ENCODE data around the gene PPP3CB.

Gene PPP3CB

GRCh38 chr10:73485320-73485719 is 10.5 kb downstream of the PPP3CB start:
- DNase-seq (ENCODE audit: low read depth in 2 of 2, low spot score in 1 of 2) = no peak

DNA sequence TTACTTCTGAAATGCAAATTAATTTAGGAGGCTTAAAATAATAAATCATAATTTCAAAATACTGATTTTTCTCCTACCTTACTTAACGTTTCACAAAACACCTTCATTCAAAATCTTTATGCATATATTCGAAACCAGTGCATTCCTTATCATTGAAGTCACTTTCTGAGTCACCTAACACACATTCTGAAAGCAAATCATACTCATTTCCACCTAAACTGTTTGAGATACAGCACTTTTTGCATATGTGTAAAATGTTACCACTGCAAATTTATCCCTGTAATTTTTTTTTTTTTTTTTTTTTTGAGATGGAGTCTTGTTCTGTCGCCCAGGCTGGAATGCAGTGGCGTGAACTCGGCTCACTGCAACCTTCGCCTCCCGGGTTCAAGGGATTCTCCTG is 15.7 kb downstream of the PPP3CB start:
- no peak for DNase-seq (ENCODE audit: low read depth in 2 of 2, low spot score in 1 of 2)

DNA sequence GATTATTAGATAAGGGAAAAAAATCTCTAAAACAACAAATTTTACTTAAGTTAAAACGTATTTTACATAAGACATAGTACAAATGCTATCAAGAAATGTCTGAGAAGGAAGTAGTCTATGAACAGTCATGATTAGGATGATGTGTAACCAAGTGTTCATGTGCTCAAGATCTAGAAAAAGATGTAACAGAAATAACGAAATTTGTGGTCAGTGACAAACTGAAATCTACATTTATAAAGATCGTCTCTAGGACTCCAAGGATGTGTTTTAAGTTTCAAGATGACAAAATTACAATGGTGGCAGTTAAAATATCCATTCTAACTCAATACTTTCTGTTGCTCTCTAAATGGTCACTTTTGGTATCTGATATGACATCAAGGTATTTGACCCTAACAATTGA is 17.2 kb downstream of the PPP3CB start:
- no peak for DNase-seq (ENCODE audit: low read depth in 2 of 2, low spot score in 1 of 2)

- no peak for DNase-seq (ENCODE audit: low read depth in 2 of 2, low spot score in 1 of 2)
These were observed 24.6 kb downstream of the PPP3CB start for GRCh38 chr10:73471226-73471625.

DNA sequence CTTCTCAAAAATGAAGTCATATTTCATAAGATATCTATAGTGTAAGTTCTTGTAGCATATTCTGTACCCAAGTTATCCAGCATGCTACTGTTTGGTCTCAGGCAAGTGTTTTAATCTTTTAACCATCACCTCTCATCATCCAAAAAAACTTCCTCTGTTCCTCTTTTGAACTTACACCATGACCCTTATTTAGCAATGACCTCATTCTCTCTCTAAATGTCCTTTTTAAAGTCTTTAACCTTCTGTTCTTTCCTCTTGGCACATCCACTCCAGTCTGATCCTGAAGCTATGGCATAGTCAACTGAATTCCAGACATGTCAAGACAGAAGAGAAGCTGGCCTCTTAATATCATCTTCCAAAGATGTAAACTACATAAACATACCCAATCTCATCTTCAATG is 26.2 kb downstream of the PPP3CB start:
- no peak for DNase-seq (ENCODE audit: low read depth in 2 of 2, low spot score in 1 of 2)

GRCh38 chr10:73467206-73467605 is 28.6 kb downstream of the PPP3CB start:
- DNase-seq (ENCODE audit: low read depth in 2 of 2, low spot score in 1 of 2) = no peak

DNA sequence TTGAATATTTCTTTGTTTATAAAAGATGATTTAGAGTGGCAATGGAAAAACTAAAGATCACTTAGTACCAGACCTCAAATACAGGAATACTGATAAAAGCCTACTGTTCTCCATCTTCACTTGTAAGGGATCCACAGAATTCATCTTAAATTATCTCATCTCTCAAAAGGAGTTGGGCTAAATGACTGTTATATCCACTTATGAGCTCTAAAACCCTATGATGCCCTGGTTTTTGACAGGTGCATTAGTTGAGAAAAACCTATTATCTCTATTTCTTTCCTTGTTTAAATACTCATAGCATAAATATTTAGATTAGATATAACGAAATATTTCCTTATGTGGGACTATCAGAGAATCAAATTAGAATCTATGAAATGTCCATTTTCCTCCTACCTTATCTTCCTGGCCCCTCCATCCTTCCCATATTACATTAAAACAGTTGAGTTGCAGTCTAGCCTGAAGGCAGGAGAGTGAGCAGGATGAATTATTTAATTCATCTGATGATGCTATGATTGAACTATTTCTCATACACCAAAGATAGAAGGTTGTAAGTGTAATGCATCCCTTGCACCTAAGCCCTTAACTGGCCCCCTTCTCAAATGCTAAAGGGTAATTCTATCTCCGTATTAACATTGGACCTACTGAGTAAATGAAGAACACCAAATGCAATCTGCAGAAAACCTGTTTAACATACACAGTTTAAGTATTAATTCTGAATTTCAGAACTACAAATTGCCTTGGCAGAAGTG is 29.7 kb downstream of the PPP3CB start:
- DNase-seq (ENCODE audit: low read depth in 2 of 2, low spot score in 1 of 2) = no peak

DNA sequence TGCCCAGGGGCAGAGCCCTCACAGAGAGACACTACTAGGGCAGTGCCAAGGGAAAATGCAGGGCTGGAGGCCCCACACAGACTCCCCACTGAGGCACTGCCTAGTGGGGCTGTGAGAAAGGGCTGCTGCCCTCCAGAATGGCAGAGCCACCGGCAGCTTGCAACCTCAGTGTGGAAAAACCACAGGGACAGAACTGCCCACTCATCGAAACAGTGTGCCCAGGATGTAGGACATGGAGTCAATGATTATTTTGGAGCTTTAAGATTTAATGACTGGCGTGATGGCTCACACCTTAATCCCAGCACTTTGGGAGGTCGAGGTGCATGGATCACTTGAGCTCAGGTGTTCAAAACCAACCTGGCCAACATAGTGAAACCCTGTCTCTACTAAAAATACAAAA is 34.9 kb downstream of the PPP3CB start:
- DNase-seq (ENCODE audit: low read depth in 2 of 2, low spot score in 1 of 2) = no peak

GRCh38 chr10:73459683-73460314 is 36.0 kb downstream of the PPP3CB start:
- DNase-seq (ENCODE audit: low read depth in 2 of 2, low spot score in 1 of 2) = no peak

GRCh38 chr10:73456187-73456890 is 39.5 kb downstream of the PPP3CB start:
- no peak for DNase-seq (ENCODE audit: low read depth in 2 of 2, low spot score in 1 of 2)

GRCh38 chr10:73449113-73449512 is 46.7 kb downstream of the PPP3CB start:
- DNase-seq (ENCODE audit: low read depth in 2 of 2, low spot score in 1 of 2) = no peak

DNA sequence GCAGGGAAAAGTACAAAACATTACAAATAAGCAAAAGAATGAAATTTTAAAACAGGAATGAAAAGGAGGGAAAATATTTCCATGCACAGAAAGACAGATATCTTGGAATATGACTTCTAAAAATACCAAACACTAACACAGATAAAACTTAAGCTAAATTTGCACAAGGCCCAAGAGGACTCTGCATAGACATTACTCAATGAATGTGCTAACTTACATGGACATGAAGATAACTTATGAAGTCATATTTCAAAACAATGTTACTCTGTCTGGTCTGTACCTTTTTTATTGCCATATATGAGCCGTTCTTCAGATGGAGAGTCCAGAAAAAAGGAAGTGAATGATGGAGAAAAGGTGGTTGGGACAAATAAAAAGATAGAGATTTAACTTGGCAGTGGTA is 47.4 kb downstream of the PPP3CB start:
- DNase-seq (ENCODE audit: low read depth in 2 of 2, low spot score in 1 of 2) = no peak

DNA sequence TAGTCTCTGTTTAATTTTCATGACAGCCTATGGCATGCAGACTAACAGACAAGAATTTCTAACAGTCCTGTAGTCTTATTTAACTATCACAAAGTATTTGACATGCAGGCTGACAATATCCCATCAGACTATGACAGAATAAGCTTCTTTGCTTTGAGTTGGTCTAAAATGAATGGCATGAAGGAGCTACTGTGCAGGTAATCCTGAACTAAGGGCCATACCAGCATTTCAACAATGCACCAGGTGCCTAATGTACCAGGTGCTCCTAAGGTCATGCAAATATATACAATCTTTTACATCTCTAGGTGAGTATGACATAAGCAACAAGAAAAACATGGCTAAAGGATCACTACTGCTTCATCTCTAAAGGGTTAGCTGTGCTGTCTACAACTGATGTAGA is 48.9 kb downstream of the PPP3CB start:
- no peak for DNase-seq (ENCODE audit: low read depth in 2 of 2, low spot score in 1 of 2)

GRCh38 chr10:73444457-73444856 is 51.4 kb downstream of the PPP3CB start:
- no peak for DNase-seq (ENCODE audit: low read depth in 2 of 2, low spot score in 1 of 2)

GRCh38 chr10:73439605-73440312 is 56.1 kb downstream of the PPP3CB start:
- DNase-seq (ENCODE audit: low read depth in 2 of 2, low spot score in 1 of 2) = no peak

- no peak for DNase-seq (ENCODE audit: low read depth in 2 of 2, low spot score in 1 of 2)
These were observed 56.8 kb downstream of the PPP3CB start for GRCh38 chr10:73439055-73439454.

DNA sequence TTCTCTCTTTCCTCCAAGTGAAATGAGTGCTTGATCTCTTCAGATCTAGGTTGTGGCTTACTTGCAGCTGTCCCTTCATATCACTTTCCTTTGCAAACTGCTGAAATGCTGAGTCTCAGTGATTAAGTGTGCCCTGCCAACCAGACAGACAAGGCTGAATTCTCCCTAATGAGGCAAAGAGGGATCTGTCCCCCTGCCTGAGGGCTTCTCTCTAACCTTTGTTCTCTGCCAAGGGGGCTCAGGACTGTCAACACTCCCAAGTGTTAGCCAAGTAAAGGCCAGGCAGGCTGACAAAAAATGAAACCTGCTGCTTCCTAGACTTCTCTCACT is 62.3 kb downstream of the PPP3CB start, which contains the start of gene MSS51:
TSS of gene MSS51 (minus strand) at position 24 of the 330 bp plus-strand sequence. CDS start 5,277 bp downstream, outside the sequence.
- DNase-seq (ENCODE audit: low read depth in 2 of 2, low spot score in 1 of 2) = no peak

- no peak for DNase-seq (ENCODE audit: low read depth in 2 of 2, low spot score in 1 of 2)
These were observed 62.9 kb downstream of the PPP3CB start for GRCh38 chr10:73432646-73433537.

- no peak for DNase-seq (ENCODE audit: low read depth in 2 of 2, low spot score in 1 of 2)
These were observed 69.5 kb downstream of the PPP3CB start for GRCh38 chr10:73426318-73426717.

GRCh38 chr10:73424478-73424877 is 71.3 kb downstream of the PPP3CB start:
- no peak for DNase-seq (ENCODE audit: low read depth in 2 of 2, low spot score in 1 of 2)

DNA sequence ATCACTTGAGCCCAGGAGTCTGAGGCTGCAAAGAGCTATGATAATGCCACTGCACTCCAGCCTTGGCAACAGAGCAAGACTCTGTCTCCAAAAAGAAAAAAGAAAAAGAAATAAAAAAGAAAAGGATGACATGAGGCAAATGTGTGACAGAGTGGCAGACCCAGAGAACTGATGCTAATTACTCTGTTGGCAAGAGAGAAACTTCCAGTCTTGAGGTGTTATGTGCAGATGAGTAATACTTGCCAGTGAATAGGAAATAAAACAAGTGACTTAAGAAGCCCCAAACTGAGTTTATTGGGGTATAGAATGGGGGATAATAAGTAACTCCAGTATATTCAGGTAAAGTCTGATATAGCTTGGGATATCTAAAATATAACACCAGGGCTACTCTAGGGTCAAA is 72.5 kb downstream of the PPP3CB start:
- no peak for DNase-seq (ENCODE audit: low read depth in 2 of 2, low spot score in 1 of 2)

Measured in stimulated activated CD8-positive, alpha-beta memory T cell treated with anti-CD3 and anti-CD28 coated beads, Interleukin-4, amount 100 ng/mL, for 4 hours (primary cell).